Prostate gland (tissue), 2 donors: ENCODE results near the gene PXMP4.

Experiments
- CTCF ChIP-seq, 4 experiments: fragments of 200-600 bp in 2 of 4; fragments of 450-650 bp in 2 of 4; sonication (generic) in 2 of 4; IDR thresholded peaks; 1 replicate in 3 of 4; 2 replicates in 1 of 4; pipeline ENCODE4 v1.5.1; 2016 to 2019; ENCODE audit warnings: antibody characterized with exemption in 4 of 4, mild to moderate bottlenecking in 2 of 4, moderate library complexity in 2 of 4
- POLR2A ChIP-seq: fragments of 450-650 bp; IDR thresholded peaks from one replicate; pipeline ENCODE4 v1.6.1; 2016; ENCODE audit warnings: antibody characterized with exemption, mild to moderate bottlenecking
- POLR2AphosphoS5 ChIP-seq: sonication (generic); formaldehyde crosslinking; IDR thresholded peaks from one replicate; pipeline ENCODE4 v1.6.1; 2017; ENCODE audit warnings: antibody characterized with exemption

- no peak for TF ChIP-seq CTCF (IDR thresholded peaks at IDR 0.05)
- no peak for TF ChIP-seq POLR2A
- no peak for TF ChIP-seq POLR2AphosphoS5
Measured at GRCh38 chr20:33669873-33670640, 50.1 kb downstream of the PXMP4 start.
